HEK293T (cell line): ENCODE results near the gene FBXO36.

ENCODE experiments used
- ARNT ChIP-seq: fragments of 450-650 bp; IDR thresholded peaks from 2 replicates; pipeline ENCODE4 v1.6.1; 2017; ENCODE audit warnings: mild to moderate bottlenecking
- BHLHE40 ChIP-seq: fragments of 450-650 bp; IDR thresholded peaks from 2 replicates; pipeline ENCODE4 v1.6.1; 2016; ENCODE audit warnings: mild to moderate bottlenecking, moderate library complexity, borderline replicate concordance
- ELF4 ChIP-seq: fragments of 450-650 bp; IDR thresholded peaks from 2 replicates; pipeline ENCODE4 v1.6.1; 2017; ENCODE audit warnings: antibody characterized with exemption
- FOXA1 ChIP-seq: fragments of 450-650 bp; IDR thresholded peaks from 2 replicates; pipeline ENCODE4 v1.6.1; 2016; ENCODE audit warnings: mild to moderate bottlenecking
- FOXM1 ChIP-seq: fragments of 450-650 bp; IDR thresholded peaks from 2 replicates; pipeline ENCODE4 v1.6.1; 2017; ENCODE audit warnings: mild to moderate bottlenecking, borderline replicate concordance
- LEF1 ChIP-seq: fragments of 450-650 bp; IDR thresholded peaks from 2 replicates; pipeline ENCODE4 v1.6.1; 2017; ENCODE audit warnings: mild to moderate bottlenecking, borderline replicate concordance
- NFRKB ChIP-seq: fragments of 450-650 bp; IDR thresholded peaks from 2 replicates; pipeline ENCODE4 v1.6.1; 2016; ENCODE audit warnings: mild to moderate bottlenecking, moderate library complexity
- SP1 ChIP-seq: fragments of 450-650 bp; IDR thresholded peaks from 2 replicates; pipeline ENCODE4 v1.6.1; 2017
- SUZ12 ChIP-seq: fragments of 450-650 bp; IDR thresholded peaks from 2 replicates; pipeline ENCODE4 v1.6.1; 2016; ENCODE audit warnings: mild to moderate bottlenecking
- TARDBP ChIP-seq: fragments of 450-650 bp; IDR thresholded peaks from 2 replicates; pipeline ENCODE4 v1.6.1; 2016
- TF ChIP-seq, protein P1 (sequence below): fragments of 450-650 bp; IDR thresholded peaks from 2 replicates; pipeline ENCODE4 v1.6.1; 2016

DNA sequence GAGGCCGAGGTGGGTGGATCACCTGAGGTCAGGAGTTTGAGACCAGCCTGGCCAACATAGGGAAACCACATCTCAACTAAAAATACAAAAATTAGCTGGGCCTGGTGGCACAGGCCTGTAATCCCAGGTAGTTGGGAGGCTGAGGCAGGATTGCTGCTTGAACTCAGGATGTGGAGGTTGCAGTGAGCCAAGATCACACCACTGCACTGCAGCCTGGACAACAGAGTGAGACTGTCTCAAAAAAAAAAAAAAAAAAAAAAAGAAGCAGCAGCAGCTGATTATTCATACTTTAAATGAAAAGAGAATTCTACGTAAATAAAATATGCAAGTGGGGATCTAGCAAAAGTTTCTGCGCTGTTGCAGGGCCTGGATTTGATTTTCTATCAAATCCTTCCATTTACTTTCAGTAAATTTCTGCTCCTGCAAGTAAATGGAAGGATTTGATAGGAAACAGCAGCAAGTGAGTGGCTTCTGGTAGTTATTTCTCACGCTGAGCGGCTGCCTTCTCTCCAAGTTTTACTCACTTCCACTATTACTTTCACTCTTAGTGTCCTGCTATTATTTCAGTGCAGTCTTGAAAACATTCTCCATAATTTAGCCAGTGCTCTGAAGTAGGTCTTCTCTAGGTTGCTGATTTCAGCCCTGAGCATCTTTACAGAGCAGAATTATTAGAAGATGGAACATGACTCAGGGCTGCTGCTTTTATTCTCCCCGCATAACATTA lies 78.0 kb downstream of the FBXO36 start:
- TF ChIP-seq SP1: no peak
- TF ChIP-seq FOXM1: no peak
- no peak for TF ChIP-seq LEF1
- no peak for TF ChIP-seq NFRKB
- no peak for TF ChIP-seq ARNT
- TF ChIP-seq, protein P1, sequence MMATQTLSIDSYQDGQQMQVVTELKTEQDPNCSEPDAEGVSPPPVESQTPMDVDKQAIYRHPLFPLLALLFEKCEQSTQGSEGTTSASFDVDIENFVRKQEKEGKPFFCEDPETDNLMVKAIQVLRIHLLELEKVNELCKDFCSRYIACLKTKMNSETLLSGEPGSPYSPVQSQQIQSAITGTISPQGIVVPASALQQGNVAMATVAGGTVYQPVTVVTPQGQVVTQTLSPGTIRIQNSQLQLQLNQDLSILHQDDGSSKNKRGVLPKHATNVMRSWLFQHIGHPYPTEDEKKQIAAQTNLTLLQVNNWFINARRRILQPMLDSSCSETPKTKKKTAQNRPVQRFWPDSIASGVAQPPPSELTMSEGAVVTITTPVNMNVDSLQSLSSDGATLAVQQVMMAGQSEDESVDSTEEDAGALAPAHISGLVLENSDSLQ: no peak
- TF ChIP-seq ELF4: no peak
- no peak for TF ChIP-seq FOXA1
- no peak for TF ChIP-seq SUZ12
- no peak for TF ChIP-seq BHLHE40
- TF ChIP-seq TARDBP: no peak
